ENCODE data around the gene RDX.
"Not testable (repeated sequence)": the region's sequence is repeated elsewhere in the genome, so short reads cannot be mapped to it uniquely, and the experiment has no call there.

RDX gene

GRCh38 chr11:110297076-110297725 is 787 bp upstream of the RDX start:
- Histone ChIP-seq H3K27ac (peak overlapping the region; percentile 99), H3K4me3 (ENCODE audit: low read depth, low read length) (peak overlapping the region; percentile 54), H3K9me3 (ENCODE audit: severe bottlenecking) (no peaks in the 10 kb centered on the region), H3K36me3 (peaks cover 10% of the 10 kb centered on the region), H3K27me3 (ENCODE audit: insufficient read depth, low read depth, severe bottlenecking) (no peaks in the 10 kb centered on the region)
- DNase-seq: no peak
- TF ChIP-seq CTCF (IDR thresholded peaks at IDR 0.05; ENCODE audit: low read depth, low read length): no peak

DNA sequence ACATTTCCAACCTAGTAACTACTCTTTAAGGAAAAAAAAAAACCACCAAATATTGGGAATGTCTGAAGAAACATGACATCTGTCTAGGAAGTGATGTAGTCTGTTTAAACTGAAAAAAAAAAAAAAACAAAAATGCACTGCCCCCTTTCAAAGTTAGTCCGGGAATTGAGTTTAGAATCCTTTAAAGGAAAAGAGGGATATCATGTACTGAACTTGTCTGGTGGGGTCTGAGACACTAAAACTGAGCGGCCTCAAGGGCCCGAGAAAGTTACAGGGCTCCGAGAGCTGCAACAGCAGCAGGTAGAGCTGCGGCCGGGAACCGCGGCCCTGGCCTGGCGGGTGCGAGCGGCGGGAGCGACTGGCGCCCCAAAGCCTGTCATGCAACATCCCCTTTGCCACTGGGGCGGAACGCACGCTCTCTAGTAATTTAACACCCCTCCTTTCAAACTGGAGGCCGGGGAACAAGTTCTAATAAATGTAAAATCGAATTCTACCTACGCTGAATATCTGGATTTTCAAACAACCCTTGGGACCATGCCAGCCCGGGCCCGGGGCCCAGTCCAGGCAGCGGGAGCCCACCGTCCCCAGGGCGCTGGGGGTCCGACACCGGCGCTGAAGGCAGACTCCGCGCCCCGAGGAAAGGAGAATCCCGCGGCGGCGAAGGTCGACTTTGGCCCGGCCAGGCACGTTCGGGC is 736 bp downstream of the RDX start:
- H3K36me3 ChIP-seq: peaks cover 13% of the 10 kb centered on the region
- H3K9me3 ChIP-seq (ENCODE audit: severe bottlenecking): no peaks in the 10 kb centered on the region
- H3K4me3 ChIP-seq (ENCODE audit: low read depth, low read length): peak overlapping the region; percentile 88
- DNase-seq: peak; percentile 44
- TF ChIP-seq CTCF (IDR thresholded peaks at IDR 0.05; ENCODE audit: low read depth, low read length): no peak
- H3K27ac ChIP-seq: peak overlapping the region; percentile 99
- no peaks in the 10 kb centered on the region for H3K27me3 ChIP-seq (ENCODE audit: insufficient read depth, low read depth, severe bottlenecking)

- Histone ChIP-seq H3K27me3 (ENCODE audit: insufficient read depth, low read depth, severe bottlenecking) (no peaks in the 10 kb centered on the region), H3K27ac (peak overlapping the region; percentile 99; the same call in 1 of the 2 replicates), H3K36me3 (peaks cover 13% of the 10 kb centered on the region), H3K4me3 (ENCODE audit: low read depth, low read length) (peak overlapping the region; percentile 88), H3K9me3 (ENCODE audit: severe bottlenecking) (no peaks in the 10 kb centered on the region)
- TF ChIP-seq CTCF (IDR thresholded peaks at IDR 0.05; ENCODE audit: low read depth, low read length): no peak
- no peak for DNase-seq
Observed at GRCh38 chr11:110295086-110295485, 1.3 kb downstream of the RDX start.

DNA sequence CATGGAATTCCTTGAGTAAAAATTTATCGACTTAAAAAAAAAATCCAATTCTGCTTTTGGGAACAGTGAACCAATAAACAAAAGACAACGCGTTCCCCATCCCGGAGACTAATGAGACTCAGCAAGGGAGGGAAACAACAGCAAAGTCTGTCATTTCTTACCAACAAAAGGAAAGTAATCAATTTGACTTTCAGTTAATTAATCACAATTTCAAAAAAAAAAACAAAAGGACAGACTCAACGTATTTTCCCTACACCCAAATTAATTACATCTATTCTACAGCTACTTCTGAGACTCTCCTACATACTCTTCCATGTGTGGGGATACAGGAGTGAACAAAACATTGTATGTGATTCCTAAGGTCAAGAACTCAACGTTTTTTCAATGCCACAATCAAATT is 1.9 kb downstream of the RDX start:
- H3K9me3 ChIP-seq (ENCODE audit: severe bottlenecking): no peaks in the 10 kb centered on the region
- no peak for DNase-seq
- TF ChIP-seq CTCF (IDR thresholded peaks at IDR 0.05; ENCODE audit: low read depth, low read length): no peak
- H3K27me3 ChIP-seq (ENCODE audit: insufficient read depth, low read depth, severe bottlenecking): no peaks in the 10 kb centered on the region
- H3K4me3 ChIP-seq (ENCODE audit: low read depth, low read length): peak overlapping the region; percentile 88; the same call in 1 of the 2 replicates
- H3K36me3 ChIP-seq: peaks cover 13% of the 10 kb centered on the region
- H3K27ac ChIP-seq: no peak overlapping the region

DNA sequence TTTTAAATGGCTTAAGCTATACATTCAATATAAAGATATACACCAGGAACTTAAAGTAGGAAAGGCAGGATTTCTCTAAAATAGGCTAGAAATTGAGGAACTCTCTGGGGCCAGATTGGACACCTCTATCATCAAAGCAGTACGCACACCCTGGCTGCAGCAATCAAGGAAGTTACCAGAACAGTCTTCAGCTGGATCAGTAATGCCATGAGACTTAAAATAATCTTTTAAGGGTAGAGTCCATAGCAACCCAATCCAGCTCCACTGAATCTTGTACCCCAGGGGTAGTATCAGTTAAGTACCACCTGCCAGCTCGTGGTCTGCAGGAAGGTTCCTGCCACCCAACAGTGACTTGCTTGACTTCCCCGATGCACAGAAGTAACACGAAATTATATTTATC is 3.0 kb downstream of the RDX start:
- Histone ChIP-seq H3K36me3 (peaks cover 13% of the 10 kb centered on the region), H3K9me3 (ENCODE audit: severe bottlenecking) (no peaks in the 10 kb centered on the region), H3K27me3 (ENCODE audit: insufficient read depth, low read depth, severe bottlenecking) (no peaks in the 10 kb centered on the region), H3K4me3 (ENCODE audit: low read depth, low read length) (no peak overlapping the region), H3K27ac (no peak overlapping the region)
- TF ChIP-seq CTCF (IDR thresholded peaks at IDR 0.05; ENCODE audit: low read depth, low read length): no peak
- DNase-seq: no peak

DNA sequence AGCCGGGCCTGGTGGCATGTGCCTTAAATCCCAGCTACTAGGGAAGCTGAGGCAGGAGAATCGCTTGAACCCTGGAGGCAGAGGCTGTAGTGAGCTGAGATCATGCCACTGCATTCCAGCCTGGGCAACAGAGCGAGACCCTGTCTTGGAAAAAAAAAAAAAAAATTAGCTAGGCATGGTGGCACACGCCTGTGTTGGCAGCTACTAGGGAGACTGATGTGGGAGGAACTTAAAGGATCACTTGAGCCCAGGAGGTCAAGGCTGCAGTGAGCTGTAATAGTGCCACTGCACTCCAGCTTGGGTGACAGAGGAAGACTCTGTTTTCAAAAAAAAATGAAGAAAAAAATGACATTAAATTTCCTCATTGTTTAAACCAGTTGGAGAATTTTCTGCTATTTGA is 4.3 kb downstream of the RDX start:
- H3K27ac ChIP-seq, DNase-seq: not testable (repeated sequence)

More for the DNA sequence above, 4.3 kb downstream of the RDX start:
- H3K27me3 ChIP-seq (ENCODE audit: insufficient read depth, low read depth, severe bottlenecking); H3K4me3 ChIP-seq (ENCODE audit: low read depth, low read length); H3K9me3 ChIP-seq (ENCODE audit: severe bottlenecking): not testable (repeated sequence)
- H3K36me3 ChIP-seq: peaks cover 13% of the 10 kb centered on the region
